ENCODE data around the gene FAM117B. TPM values are rescaled to one million over a fixed set of nuclear protein-coding genes. Genes with fewer than 3 reads are reported as not detected.

The FAM117B gene
- total and polyA plus RNA-seq, 12 donors = 0.49 to 3.9 (median 2.3) TPM

DNA sequence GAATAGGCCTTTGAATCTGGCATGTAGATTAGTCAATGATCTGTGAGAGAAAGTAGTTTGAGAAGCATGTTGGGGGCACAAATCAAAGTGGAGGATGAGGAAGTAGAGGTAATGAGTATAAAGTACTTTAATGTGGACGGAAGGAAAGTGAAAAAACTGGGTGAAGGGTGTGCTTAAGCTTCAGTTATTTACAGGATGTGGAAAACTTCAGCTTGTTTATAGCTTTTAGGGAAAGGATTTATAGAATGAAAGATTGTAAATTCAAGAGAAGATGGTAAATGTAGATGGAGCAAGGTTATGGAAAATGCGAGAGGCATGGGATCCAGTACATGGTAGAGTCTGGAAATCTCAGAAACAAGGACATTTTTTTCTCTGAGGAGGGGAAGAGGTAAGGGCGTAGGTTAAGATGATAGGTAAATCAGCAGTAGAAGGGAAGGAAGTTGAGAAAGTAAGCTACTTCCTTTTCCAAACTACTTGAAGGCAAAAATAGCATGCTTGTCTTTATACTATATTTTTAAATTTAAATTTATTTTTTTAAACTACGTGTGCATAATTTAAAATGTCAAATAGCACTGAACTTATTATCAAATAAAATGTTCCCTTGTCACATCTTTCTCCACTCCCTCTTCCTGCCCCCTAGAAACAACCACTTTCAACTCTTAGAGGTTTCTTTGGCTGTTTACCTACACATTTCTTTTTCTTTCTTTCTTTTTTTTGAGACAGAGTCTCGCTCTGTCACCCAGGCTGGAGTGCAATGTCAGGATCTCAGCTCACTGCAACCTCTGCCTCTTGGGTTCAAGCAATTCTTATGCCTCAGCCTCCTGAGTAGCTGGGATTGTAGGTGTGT is 8.5 kb downstream of the FAM117B start:
- H3K36me3 ChIP-seq = no peaks in the 10 kb centered on the region
- intact Hi-C loops (cut with DNase I) = no loop called here
- no peak overlapping the region for H3K4me3 ChIP-seq
- H3K27ac ChIP-seq = peak overlapping the region in 5 of 10 donors; percentile 2 to 61 (median 27)
- H3K4me1 ChIP-seq = peaks cover 0 to 37% (median 30%) of the 10 kb centered on the region in 9 donors
- H3K27me3 ChIP-seq = no peaks in the 10 kb centered on the region
- DNase-seq = no peak
- TF ChIP-seq, protein P1, sequence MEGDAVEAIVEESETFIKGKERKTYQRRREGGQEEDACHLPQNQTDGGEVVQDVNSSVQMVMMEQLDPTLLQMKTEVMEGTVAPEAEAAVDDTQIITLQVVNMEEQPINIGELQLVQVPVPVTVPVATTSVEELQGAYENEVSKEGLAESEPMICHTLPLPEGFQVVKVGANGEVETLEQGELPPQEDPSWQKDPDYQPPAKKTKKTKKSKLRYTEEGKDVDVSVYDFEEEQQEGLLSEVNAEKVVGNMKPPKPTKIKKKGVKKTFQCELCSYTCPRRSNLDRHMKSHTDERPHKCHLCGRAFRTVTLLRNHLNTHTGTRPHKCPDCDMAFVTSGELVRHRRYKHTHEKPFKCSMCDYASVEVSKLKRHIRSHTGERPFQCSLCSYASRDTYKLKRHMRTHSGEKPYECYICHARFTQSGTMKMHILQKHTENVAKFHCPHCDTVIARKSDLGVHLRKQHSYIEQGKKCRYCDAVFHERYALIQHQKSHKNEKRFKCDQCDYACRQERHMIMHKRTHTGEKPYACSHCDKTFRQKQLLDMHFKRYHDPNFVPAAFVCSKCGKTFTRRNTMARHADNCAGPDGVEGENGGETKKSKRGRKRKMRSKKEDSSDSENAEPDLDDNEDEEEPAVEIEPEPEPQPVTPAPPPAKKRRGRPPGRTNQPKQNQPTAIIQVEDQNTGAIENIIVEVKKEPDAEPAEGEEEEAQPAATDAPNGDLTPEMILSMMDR (IDR thresholded peaks at IDR 0.05) = no peak
- WGBS, 2 donors = 69 to 80% methylated on average over 5 of the region's 5 CpGs
- no peaks in the 10 kb centered on the region for H3K9me3 ChIP-seq
- ATAC-seq = no peak

- Histone ChIP-seq H3K36me3 (no peaks in the 10 kb centered on the region), H3K27me3 (no peaks in the 10 kb centered on the region), H3K4me1 (peaks cover 0 to 30% (median 20%) of the 10 kb centered on the region in 9 donors), H3K9me3 (no peaks in the 10 kb centered on the region), H3K27ac (no peak overlapping the region), H3K4me3 (no peak overlapping the region)
- DNase-seq (no peak), ATAC-seq (no peak)
- intact Hi-C loops (cut with DNase I) = no loop called here
- TF ChIP-seq, protein P1 (IDR thresholded peaks at IDR 0.05) = no peak
- 88 to 90% methylated on average over 4 of the region's 4 CpGs for WGBS, 2 donors
Measured at GRCh38 chr2:202652119-202652518, 17.4 kb downstream of the FAM117B start.

DNA sequence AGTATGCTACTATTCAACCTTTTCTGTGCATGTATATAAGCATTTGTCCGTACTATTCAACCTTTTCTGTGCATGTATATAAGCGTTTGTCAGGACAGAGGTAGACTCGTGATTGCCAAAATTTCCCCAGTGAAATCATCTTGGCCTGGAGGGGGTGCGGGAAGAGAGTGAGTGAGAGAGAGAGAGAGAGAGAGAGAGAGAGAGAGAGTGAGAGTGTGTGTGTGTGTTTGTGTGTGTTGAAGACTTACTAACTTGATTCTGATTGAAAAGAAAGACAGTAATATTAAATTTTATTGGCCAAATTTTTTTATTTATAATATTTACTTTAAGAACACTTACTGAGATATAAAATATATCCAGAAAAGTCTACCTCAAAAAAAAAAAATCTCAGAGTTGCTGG is 19.1 kb downstream of the FAM117B start:
- H3K36me3 ChIP-seq = no peaks in the 10 kb centered on the region
- TF ChIP-seq, protein P1 (IDR thresholded peaks at IDR 0.05) = no peak
- peaks cover 0 to 19% (median 13%) of the 10 kb centered on the region in 9 donors for H3K4me1 ChIP-seq
- intact Hi-C loops (cut with DNase I) = no loop called here
- ATAC-seq = no peak
- no peaks in the 10 kb centered on the region for H3K9me3 ChIP-seq
- WGBS, 2 donors = 81 to 87% methylated on average over 4 of the region's 4 CpGs
- no peaks in the 10 kb centered on the region for H3K27me3 ChIP-seq
- no peak overlapping the region for H3K4me3 ChIP-seq
- DNase-seq = no peak
- no peak overlapping the region for H3K27ac ChIP-seq

DNA sequence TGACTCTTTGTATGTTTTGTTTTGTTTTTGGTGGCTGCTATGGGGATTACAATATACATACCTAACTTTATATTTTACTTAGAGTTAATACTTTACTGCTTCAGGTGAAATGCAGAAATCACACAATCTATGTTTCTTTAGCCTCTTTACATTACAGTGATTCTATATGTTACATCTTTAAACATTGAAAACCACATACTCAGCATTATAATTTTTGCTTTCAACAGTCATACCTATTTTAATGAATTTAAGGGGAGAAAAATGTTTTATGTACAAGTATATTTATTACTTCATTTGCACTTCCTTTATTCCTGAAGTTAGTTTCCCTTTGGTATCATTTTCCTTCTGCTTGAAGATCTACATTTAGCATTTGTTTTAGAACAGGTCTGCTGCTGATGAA is 23.1 kb downstream of the FAM117B start:
- no peak overlapping the region for H3K27ac ChIP-seq
- H3K4me1 ChIP-seq = peaks cover 0 to 30% (median 13%) of the 10 kb centered on the region in 9 donors
- H3K4me3 ChIP-seq = no peak overlapping the region
- TF ChIP-seq, protein P1 (IDR thresholded peaks at IDR 0.05) = no peak
- intact Hi-C loops (cut with DNase I) = no loop called here
- no peaks in the 10 kb centered on the region for H3K36me3 ChIP-seq
- ATAC-seq (no peak), DNase-seq (no peak)
- no peaks in the 10 kb centered on the region for H3K27me3 ChIP-seq
- no peaks in the 10 kb centered on the region for H3K9me3 ChIP-seq

Data from heart right ventricle (tissue), 16 donors.